ENCODE data around the gene MRPL28.

GRCh38 chr16:349211-349610 lies 21.1 kb downstream of the MRPL28 start:
- TF ChIP-seq CTCF (IDR thresholded peaks at IDR 0.05; ENCODE audit: borderline replicate concordance, extremely low read depth, low read length, poor library complexity, severe bottlenecking) = no peak
- no peak for TF ChIP-seq EZH2 (IDR thresholded peaks at IDR 0.05; ENCODE audit: borderline replicate concordance, low read depth, low read length, severe bottlenecking)

Measured in DND-41 (cell line).